Measurements from ENCODE around the gene CD302.

- TF ChIP-seq RAD21 (conservative IDR thresholded peaks at IDR 0.05): no peak
- TF ChIP-seq, protein P1, sequence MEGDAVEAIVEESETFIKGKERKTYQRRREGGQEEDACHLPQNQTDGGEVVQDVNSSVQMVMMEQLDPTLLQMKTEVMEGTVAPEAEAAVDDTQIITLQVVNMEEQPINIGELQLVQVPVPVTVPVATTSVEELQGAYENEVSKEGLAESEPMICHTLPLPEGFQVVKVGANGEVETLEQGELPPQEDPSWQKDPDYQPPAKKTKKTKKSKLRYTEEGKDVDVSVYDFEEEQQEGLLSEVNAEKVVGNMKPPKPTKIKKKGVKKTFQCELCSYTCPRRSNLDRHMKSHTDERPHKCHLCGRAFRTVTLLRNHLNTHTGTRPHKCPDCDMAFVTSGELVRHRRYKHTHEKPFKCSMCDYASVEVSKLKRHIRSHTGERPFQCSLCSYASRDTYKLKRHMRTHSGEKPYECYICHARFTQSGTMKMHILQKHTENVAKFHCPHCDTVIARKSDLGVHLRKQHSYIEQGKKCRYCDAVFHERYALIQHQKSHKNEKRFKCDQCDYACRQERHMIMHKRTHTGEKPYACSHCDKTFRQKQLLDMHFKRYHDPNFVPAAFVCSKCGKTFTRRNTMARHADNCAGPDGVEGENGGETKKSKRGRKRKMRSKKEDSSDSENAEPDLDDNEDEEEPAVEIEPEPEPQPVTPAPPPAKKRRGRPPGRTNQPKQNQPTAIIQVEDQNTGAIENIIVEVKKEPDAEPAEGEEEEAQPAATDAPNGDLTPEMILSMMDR (IDR thresholded peaks at IDR 0.05; ENCODE audit: poor library complexity, severe bottlenecking): no peak
- no peak for TF ChIP-seq EZH2 (IDR thresholded peaks at IDR 0.05; ENCODE audit: borderline replicate concordance, insufficient read depth, low read length, poor library complexity, severe bottlenecking)
- no peak for TF ChIP-seq TAF1 (IDR thresholded peaks at IDR 0.05; ENCODE audit: low read depth)
Measured at GRCh38 chr2:159759577-159759976, 38.4 kb downstream of the CD302 start.

All from neural cell (in vitro differentiated cells).